Hepatocyte (in vitro differentiated cells): Measurements from ENCODE around the gene NR2E3. TPM values are rescaled to one million over a fixed set of nuclear protein-coding genes. Genes with fewer than 3 reads are reported as not detected.

Experiments
- polyA plus RNA-seq: library from polyadenylated mRNA; unstranded; fragments of >200 nt; fragmentation: Nextera tagmentation; extraction: Ambion mirVana; gene quantifications from 2 replicates; pipeline ENCODE4 v1.2.1, GENCODE V29; 2016
- small RNA-seq: library from RNA; depleted of rRNA; stranded (forward); fragments of <200 nt; gene quantifications from one replicate; pipeline ENCODE3, GENCODE V24; 2014
- total RNA-seq: library from RNA; depleted of rRNA; stranded (reverse); fragments of >200 nt; gene quantifications from 2 replicates; pipeline ENCODE4 v1.2.3, GENCODE V29; 2014

The NR2E3 gene
- total and polyA plus RNA-seq, 2 experiments from 2014 or later, result 0.40 TPM; not detected in 1

Small RNAs within 50 kb of the gene (small RNA-seq; reads per million reads assigned to genes)
- 0.12 reads per million for gene RNA5SP399
